GM23248 (cell line): Measurements from ENCODE around the gene NTNG1. TPM values are rescaled to one million over a fixed set of nuclear protein-coding genes. Genes with fewer than 3 reads are reported as not detected.
"Not testable (repeated sequence)": the region's sequence is repeated elsewhere in the genome, so short reads cannot be mapped to it uniquely, and the experiment has no call there.

Source experiments
- DNase-seq: peaks from one replicate; pipeline ENCODE4 v3.0.0-alpha.2; 2015
- H2AFZ ChIP-seq: fragments of 200-600 bp; sonication (generic); 2 replicates; pipeline ENCODE4 v1.6.1; 2016; ENCODE audit warnings: antibody characterized with exemption
- H3F3A ChIP-seq: fragments of 200-600 bp; sonication (generic); 2 replicates; pipeline ENCODE4 v1.6.1; 2016; ENCODE audit warnings: mild to moderate bottlenecking, antibody characterized with exemption, mixed run types; ENCODE audit not compliant: insufficient read depth
- H3K27ac ChIP-seq: fragments of 200-600 bp; sonication (generic); 2 replicates; pipeline ENCODE4 v1.5.1; 2016; ENCODE audit warnings: mild to moderate bottlenecking
- H3K27me3 ChIP-seq: fragments of 200-600 bp; sonication (generic); replicated peaks from 2 replicates; pipeline ENCODE4 v1.6.1; 2016; ENCODE audit warnings: mild to moderate bottlenecking; ENCODE audit not compliant: insufficient read depth
- H3K36me3 ChIP-seq: fragments of 200-600 bp; sonication (generic); 2 replicates; pipeline ENCODE4 v1.6.1; 2016; ENCODE audit warnings: low read depth, mild to moderate bottlenecking
- H3K4me1 ChIP-seq: fragments of 200-600 bp; sonication (generic); 2 replicates; pipeline ENCODE4 v1.6.1; 2016; ENCODE audit warnings: mild to moderate bottlenecking; ENCODE audit not compliant: insufficient read depth
- H3K4me2 ChIP-seq: fragments of 200-600 bp; sonication (generic); one replicate; pipeline ENCODE4 v1.6.1; 2016; ENCODE audit warnings: mild to moderate bottlenecking; ENCODE audit not compliant: unreplicated experiment
- H3K4me3 ChIP-seq: fragments of 200-600 bp; sonication (generic); 2 replicates; pipeline ENCODE4 v1.5.1; 2016; ENCODE audit warnings: mild to moderate bottlenecking
- H3K79me2 ChIP-seq: fragments of 200-600 bp; sonication (generic); 2 replicates; pipeline ENCODE4 v1.6.1; 2016; ENCODE audit warnings: mild to moderate bottlenecking; ENCODE audit not compliant: insufficient read depth
- H3K9ac ChIP-seq: fragments of 200-600 bp; sonication (generic); 2 replicates; pipeline ENCODE4 v1.6.1; 2016; ENCODE audit warnings: mild to moderate bottlenecking
- H3K9me2 ChIP-seq: fragments of 200-600 bp; sonication (generic); 2 replicates; pipeline ENCODE4 v1.6.1; 2016; ENCODE audit warnings: mixed run types, mild to moderate bottlenecking, moderate library complexity; ENCODE audit not compliant: insufficient read depth
- H3K9me3 ChIP-seq: fragments of 200-600 bp; sonication (generic); one replicate; pipeline ENCODE4 v1.6.1; 2017; ENCODE audit warnings: low read depth
- H4K20me1 ChIP-seq: fragments of 200-600 bp; sonication (generic); 2 replicates; pipeline ENCODE4 v1.6.0; 2016; ENCODE audit not compliant: insufficient read depth
- EZH2 ChIP-seq: fragments of 200-600 bp; sonication (generic); IDR thresholded peaks from 2 replicates; pipeline ENCODE4 v1.6.1; 2018; ENCODE audit warnings: antibody characterized with exemption, mild to moderate bottlenecking; ENCODE audit not compliant: insufficient read depth, poor library complexity, severe bottlenecking
- EZH2phosphoT487 ChIP-seq: fragments of 200-600 bp; sonication (generic); IDR thresholded peaks from 2 replicates; pipeline ENCODE4 v1.6.1; 2018; ENCODE audit warnings: antibody characterized with exemption, moderate library complexity, mild to moderate bottlenecking, low read depth; ENCODE audit not compliant: insufficient read depth
- WGBS, 2 experiments: methylation state at CpG; one replicate each; pipeline ENCODE4 v1.1.6; 2015 to 2017; ENCODE audit warnings: low lambda C conversion rate in 2 of 2, low coverage in 1 of 2; ENCODE audit errors: missing lambda C conversion rate in 2 of 2; 5-methylcytosine and 5-hydroxymethylcytosine counted together
- in situ Hi-C: fragments of 300-500 bp; cut with MboI; formaldehyde crosslinking; loops from 2 replicates; pipeline ENCODE4 v1.15.0; 2020
- polyA plus RNA-seq: library from polyadenylated mRNA; unstranded; fragments of >200 nt; fragmentation: Nextera tagmentation; extraction: Ambion mirVana; gene quantifications from 2 replicates; pipeline ENCODE4 v1.2.1, GENCODE V29; 2016
- total RNA-seq: library from RNA; depleted of rRNA; stranded (reverse); fragments of >200 nt; shearing (Covaris generic); gene quantifications from 2 replicates; pipeline ENCODE4 v1.2.3, GENCODE V29; 2014

Gene NTNG1
- total and polyA plus RNA-seq, 2 experiments from 2014 or later: 14.4 to 16.0 TPM

- Histone ChIP-seq H3K79me2 (peaks cover 10% of the 10 kb centered on the region; the same call in 1 of the 2 replicates), H3F3A (peaks cover 7% of the 10 kb centered on the region; the same call in 1 of the 2 replicates), H3K27me3 (no peaks in the 10 kb centered on the region), H3K4me3 (no peak overlapping the region), H3K36me3 (no peaks in the 10 kb centered on the region), H3K9me3 (no peaks in the 10 kb centered on the region), H3K9ac (no peak overlapping the region), H3K27ac (no peak overlapping the region), H2AFZ (no peak overlapping the region), H3K4me1 (0 out of 2 replicates have a peak, but pooled peaks cover 9% of the 10 kb centered on the region), H4K20me1 (no peaks in the 10 kb centered on the region), H3K4me2 (no peak overlapping the region), H3K9me2 (no peaks in the 10 kb centered on the region; the same call in 1 of the 2 replicates)
- TF ChIP-seq EZH2: no peak
- TF ChIP-seq EZH2phosphoT487: no peak
- DNase-seq: no peak
- WGBS, 2 experiments: 89 to 90% methylated on average over 2 of the region's 2 CpGs
- in situ Hi-C loops: no loop called here
Measured at GRCh38 chr1:107231291-107231690, 90.5 kb downstream of the NTNG1 start.

GRCh38 chr1:107232426-107232825 lies 91.6 kb downstream of the NTNG1 start:
- in situ Hi-C loops: no loop called here
- TF ChIP-seq EZH2phosphoT487: no peak
- TF ChIP-seq EZH2: no peak

GRCh38 chr1:107236760-107237159 lies 95.9 kb downstream of the NTNG1 start:
- in situ Hi-C loops, H3K9me3 ChIP-seq, H3K36me3 ChIP-seq, H3K27me3 ChIP-seq, H4K20me1 ChIP-seq, DNase-seq, H2AFZ ChIP-seq, H3F3A ChIP-seq, H3K4me2 ChIP-seq, H3K4me3 ChIP-seq, H3K4me1 ChIP-seq, H3K9ac ChIP-seq, H3K27ac ChIP-seq, H3K9me2 ChIP-seq, H3K79me2 ChIP-seq: not testable (repeated sequence)
- 89 to 97% methylated on average over 3 of the region's 3 CpGs for WGBS, 2 experiments

More at GRCh38 chr1:107232426-107232825, 91.6 kb downstream of the NTNG1 start:
- Histone ChIP-seq H3K9me2 (no peaks in the 10 kb centered on the region; the same call in 1 of the 2 replicates), H3K79me2 (peaks cover 10% of the 10 kb centered on the region; the same call in 1 of the 2 replicates), H3K9ac (no peak overlapping the region), H3K9me3 (no peaks in the 10 kb centered on the region), H3K27ac (no peak overlapping the region), H4K20me1 (no peaks in the 10 kb centered on the region), H3K4me3 (no peak overlapping the region), H2AFZ (no peak overlapping the region), H3K4me2 (no peak overlapping the region), H3F3A (peaks cover 7% of the 10 kb centered on the region; the same call in 1 of the 2 replicates), H3K36me3 (no peaks in the 10 kb centered on the region), H3K27me3 (no peaks in the 10 kb centered on the region), H3K4me1 (0 out of 2 replicates have a peak, but pooled peaks cover 9% of the 10 kb centered on the region)
- 84 to 90% methylated on average over 2 of the region's 2 CpGs for WGBS, 2 experiments
- no peak for DNase-seq

GRCh38 chr1:107243461-107243860 lies 102.6 kb downstream of the NTNG1 start:
- 93 to 95% methylated on average over 7 of the region's 7 CpGs for WGBS, 2 experiments
- H3K4me2 ChIP-seq: no peak overlapping the region
- H4K20me1 ChIP-seq: no peaks in the 10 kb centered on the region
- no peaks in the 10 kb centered on the region for H3K4me1 ChIP-seq
- H3K36me3 ChIP-seq: no peaks in the 10 kb centered on the region
- no peak for TF ChIP-seq EZH2
- no peak for TF ChIP-seq EZH2phosphoT487
- no peaks in the 10 kb centered on the region for H3K27me3 ChIP-seq
- no peaks in the 10 kb centered on the region for H3F3A ChIP-seq
- H3K9me3 ChIP-seq: no peaks in the 10 kb centered on the region
- H3K79me2 ChIP-seq: no peaks in the 10 kb centered on the region
- H3K4me3 ChIP-seq: no peak overlapping the region
- in situ Hi-C loops: no loop called here
- H3K9ac ChIP-seq: no peak overlapping the region
- H2AFZ ChIP-seq: no peak overlapping the region
- no peaks in the 10 kb centered on the region for H3K9me2 ChIP-seq
- H3K27ac ChIP-seq: no peak overlapping the region
- no peak for DNase-seq
